ENCODE results near the gene COX4I1.

The COX4I1 gene

DNA sequence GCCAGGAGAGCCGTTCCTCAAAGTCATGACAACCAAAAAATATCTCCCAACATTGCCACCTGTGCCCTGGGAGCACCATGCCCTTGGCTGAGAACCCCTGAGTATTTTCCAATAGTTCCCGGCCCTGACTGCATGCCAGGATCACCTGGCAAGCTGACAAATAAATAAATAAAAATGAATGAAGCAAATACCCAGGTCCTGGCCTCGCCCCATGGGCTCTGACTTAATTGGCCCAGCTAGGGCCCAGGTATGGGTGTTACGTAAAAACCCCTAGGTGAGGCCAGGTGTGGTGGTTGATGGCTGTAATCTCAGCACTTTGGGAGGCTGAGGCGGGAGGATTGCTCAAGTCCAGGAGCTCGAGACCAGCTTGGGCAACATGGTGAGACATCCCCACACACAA is 45.9 kb upstream of the COX4I1 start:
- TF ChIP-seq, protein P1, sequence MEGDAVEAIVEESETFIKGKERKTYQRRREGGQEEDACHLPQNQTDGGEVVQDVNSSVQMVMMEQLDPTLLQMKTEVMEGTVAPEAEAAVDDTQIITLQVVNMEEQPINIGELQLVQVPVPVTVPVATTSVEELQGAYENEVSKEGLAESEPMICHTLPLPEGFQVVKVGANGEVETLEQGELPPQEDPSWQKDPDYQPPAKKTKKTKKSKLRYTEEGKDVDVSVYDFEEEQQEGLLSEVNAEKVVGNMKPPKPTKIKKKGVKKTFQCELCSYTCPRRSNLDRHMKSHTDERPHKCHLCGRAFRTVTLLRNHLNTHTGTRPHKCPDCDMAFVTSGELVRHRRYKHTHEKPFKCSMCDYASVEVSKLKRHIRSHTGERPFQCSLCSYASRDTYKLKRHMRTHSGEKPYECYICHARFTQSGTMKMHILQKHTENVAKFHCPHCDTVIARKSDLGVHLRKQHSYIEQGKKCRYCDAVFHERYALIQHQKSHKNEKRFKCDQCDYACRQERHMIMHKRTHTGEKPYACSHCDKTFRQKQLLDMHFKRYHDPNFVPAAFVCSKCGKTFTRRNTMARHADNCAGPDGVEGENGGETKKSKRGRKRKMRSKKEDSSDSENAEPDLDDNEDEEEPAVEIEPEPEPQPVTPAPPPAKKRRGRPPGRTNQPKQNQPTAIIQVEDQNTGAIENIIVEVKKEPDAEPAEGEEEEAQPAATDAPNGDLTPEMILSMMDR (IDR thresholded peaks at IDR 0.05), result no peak

DNA sequence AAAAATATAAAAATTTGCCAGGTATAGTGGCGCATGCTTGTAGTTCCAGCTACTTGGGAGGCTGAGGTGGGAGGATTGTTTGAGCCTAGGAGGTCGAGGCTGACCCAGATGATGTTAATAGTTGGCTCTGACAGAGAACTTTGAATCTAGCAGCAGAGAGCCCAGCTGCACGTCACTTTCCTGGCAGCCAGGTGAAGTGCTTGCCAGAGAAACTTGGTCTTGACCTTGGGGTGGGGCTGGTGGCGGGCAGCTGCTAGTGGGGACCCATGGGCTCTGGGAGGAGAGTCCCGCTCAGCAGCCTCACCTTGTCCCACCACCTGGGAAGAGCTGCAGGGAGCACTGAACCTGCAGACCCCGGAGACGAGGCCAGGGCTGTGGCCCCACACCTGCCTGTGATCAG is 45.5 kb upstream of the COX4I1 start:
- TF ChIP-seq, protein P1 (IDR thresholded peaks at IDR 0.05), result no peak

DNA sequence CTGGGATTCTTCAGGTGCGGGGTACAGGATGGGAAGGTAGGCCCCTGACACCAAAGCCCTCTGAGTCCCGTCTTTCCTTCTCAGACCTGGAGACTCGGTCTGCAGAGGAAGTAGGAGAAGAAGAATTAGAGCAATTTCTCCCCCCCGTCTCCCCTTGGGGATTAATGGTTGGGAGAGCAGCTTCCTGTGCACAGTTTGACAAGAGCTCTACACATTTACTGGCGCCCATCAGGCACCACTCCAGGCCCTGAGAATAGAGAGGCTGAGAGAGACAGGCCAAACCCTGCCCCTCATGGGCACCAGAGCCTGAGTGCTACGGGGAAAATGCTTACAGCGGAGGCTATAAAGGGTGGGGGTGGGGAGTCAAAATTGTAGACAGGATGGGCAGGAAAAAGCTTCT is 45.1 kb upstream of the COX4I1 start:
- TF ChIP-seq, protein P1 (IDR thresholded peaks at IDR 0.05), result no peak

DNA sequence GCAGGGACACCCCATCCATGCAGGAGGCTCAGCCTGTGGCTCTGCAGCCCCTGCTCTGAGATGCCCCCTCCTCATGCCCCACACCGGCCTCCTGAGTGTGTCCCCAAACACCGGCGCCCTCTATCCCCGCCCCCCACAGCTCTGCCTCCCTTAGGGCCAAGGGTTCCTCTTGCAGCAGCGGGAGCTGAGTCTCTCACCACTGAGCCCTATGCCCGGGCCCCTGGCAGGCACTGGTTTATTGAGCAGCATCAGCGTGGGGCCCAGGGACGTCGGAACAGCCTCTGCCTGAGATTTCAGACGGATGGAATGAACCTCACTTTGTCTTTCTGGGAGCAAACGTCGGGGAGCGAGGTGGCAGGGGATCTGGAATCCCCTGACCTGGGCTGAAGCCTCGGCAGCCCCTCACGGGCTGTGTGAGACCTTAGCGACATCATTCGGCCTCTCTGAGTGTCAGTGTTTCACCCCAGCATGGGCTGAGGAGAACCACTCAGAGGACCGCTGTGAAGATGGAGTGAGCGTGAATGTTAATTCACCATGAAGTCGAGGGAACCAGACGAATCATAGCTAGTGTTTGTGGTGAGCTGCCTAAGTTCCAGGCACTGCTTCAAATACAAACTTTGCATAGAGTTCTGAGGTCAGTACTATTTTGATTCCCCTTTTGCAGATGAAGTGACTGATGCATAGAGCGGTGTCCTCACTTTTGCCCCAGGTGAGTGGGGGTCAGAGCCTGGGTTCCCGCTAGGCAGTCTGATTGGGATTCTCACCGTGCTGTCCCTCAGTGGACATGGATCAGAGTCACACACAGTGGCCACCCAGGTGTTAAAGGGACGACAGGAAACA is 43.3 kb upstream of the COX4I1 start:
- TF ChIP-seq, protein P1 (IDR thresholded peaks at IDR 0.05), result no peak

DNA sequence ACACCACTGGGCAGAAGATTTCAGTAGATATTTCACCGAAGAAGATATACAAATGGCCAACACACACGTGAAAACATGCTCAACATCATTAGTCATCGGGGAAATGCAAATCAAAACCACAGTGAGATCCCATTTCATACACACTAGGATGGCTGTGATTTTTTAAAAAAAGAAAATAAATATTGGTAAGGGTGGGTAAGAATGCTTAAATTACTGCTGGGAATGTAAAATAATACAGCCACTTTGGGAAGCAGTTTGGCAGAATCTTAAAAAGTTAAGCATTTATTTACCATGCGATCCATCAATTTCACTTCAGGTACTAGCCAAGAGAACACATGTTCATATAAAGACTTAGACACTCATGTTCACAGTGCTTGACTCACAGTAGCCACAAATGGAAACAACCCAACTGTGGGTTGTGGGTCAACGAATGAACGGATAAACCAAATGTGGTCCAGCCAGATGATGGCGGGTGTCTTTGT is 42.1 kb upstream of the COX4I1 start:
- TF ChIP-seq, protein P1 (IDR thresholded peaks at IDR 0.05), result no peak

DNA sequence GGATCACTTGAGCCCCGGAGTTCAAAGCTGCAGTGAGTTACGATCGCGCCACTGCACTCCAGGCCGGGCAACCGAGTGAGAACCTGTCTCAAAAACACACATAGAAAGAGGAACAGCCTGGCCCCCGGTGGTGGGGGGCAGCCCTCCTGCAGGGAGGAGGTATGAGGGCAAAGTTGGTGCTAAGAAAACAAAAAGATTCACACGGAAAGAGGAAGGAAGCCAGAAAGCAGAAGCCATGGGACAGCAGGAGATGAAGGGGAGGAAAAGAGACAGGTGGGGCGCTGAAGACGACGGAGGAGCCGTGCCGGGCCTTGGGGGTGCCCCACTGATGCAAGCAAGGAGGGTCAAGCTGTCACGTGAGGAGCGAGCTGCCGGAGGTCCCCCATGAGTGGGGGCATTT is 40.4 kb upstream of the COX4I1 start:
- TF ChIP-seq, protein P1 (IDR thresholded peaks at IDR 0.05), result no peak

DNA sequence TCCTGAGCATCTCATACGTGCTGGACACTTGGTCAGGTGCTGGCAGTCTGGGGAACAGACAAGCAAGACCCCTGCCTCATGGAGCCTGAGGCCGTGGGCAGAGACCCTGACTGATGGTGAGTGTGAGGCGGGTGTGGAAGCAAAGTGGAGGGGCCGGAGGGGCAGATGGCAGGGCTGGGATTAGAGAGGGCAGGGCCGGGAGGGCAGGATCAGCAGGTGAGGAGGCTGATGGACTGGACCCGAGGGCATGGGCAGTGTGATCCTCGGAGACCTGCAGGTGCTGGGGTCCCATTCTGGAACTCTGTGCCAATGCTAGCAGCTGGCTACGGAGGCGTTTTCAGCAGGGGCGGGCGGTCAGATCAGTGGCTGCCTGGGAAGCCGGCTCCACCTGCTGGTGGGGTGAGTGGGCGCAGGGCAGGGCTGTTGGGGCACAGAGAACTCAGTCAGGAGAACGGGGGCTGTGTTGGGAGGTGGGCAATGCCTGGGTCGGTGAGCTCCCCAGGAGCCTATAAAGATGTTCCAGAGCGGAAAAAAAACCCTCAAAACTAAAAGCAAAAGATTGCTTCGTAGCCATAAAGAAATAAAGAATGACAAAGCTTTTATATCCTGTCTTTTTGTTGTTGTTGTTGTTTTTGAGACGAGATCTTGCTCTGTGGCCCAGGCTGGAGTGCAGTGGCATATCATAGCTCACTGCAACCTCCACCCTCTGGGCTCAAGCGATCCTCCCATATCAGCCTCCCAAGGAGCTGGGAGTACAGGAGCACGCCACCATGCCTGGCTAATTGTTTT is 39.7 kb upstream of the COX4I1 start:
- TF ChIP-seq, protein P1 (IDR thresholded peaks at IDR 0.05), result peak; percentile 54

Measured in LNCAP (cell line).